Ammon's horn (tissue), 1 donor: ENCODE results near the gene RNASEH1.
A peak's percentile ranks its signal among the peaks of the same experiment; 100 is the strongest.

ENCODE experiments used
- DNase-seq: peaks from one replicate; pipeline ENCODE4 v3.0.0-alpha.2; 2016; ENCODE audit warnings: low spot score

Gene RNASEH1

DNA sequence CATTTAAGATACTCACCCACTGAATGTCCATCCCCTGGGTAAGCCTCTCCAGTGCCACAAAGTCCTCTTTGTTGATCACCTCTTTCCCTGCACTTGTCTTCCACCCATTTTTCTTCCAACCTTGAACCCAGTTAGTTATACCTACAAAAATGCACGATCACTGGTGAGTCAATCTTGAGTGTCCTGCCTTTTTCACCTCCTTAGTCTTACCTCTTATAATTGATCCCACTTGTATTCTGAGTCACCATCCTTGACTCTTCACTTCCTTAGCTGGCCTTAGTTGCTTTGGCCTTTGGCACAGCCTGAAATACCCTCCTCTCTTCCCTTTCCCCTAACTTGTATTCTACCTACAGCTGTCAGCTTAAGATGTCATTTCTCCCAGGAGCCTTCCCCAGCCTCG, 10.2 kb downstream of the RNASEH1 start:
- DNase-seq = no peak

DNA sequence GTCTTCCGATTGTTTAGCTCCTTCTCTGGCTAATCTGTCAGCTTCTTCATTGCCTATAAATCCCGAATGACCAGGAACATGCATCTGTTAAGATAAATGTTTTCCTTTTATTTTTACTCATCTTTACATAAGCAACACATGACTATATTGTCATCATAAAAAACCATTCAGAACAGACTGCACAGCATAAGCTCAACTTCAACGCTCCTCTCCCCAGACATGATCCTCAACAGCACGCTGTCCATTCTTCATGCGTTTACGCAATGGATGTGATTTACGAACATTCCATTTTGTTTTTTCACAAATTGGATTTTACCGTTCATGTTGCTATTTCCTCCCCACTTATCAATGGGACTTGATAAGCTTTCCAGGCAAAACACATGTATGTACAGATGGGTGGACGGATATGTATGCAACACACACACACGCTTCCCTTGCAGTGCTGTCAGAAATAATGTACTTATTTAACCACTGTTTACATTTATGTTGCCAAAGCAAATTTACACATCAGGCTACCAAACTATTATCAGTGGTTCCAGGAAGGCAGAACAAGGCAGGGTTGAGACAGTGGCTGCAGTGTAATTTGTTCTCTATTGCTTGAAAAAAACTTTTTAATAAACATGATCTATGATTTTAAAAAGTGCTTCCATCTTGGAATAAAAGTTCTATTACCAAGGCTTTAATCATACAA, 12.2 kb downstream of the RNASEH1 start:
- DNase-seq = no peak

GRCh38 chr2:3543023-3543683, 15.0 kb downstream of the RNASEH1 start:
- no peak for DNase-seq

DNA sequence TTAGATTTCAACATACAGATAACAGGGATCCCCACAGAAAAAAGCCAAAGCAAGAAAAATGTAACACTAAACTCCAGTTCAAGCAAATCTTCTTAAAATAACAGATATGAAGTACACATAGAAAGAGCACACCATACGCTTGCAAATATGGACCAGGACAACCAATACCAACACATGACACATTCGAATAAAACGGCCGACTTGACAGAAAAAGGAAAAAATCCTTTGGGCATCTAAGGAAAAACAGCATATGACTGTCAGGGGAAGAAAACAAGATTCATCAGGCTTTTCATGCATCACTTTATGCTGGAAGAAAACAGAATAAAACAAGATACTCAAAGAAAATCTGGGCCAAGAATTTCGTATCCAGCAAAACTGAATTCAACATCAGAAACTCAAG, 16.0 kb downstream of the RNASEH1 start:
- DNase-seq = no peak

GRCh38 chr2:3539836-3540235, 18.3 kb downstream of the RNASEH1 start:
- DNase-seq = no peak

GRCh38 chr2:3536682-3537632, 21.2 kb downstream of the RNASEH1 start:
- no peak for DNase-seq

GRCh38 chr2:3535794-3536681, 22.1 kb downstream of the RNASEH1 start:
- DNase-seq = peak; percentile 25

- DNase-seq = no peak
Measured at GRCh38 chr2:3535467-3535793, 22.7 kb downstream of the RNASEH1 start.

DNA sequence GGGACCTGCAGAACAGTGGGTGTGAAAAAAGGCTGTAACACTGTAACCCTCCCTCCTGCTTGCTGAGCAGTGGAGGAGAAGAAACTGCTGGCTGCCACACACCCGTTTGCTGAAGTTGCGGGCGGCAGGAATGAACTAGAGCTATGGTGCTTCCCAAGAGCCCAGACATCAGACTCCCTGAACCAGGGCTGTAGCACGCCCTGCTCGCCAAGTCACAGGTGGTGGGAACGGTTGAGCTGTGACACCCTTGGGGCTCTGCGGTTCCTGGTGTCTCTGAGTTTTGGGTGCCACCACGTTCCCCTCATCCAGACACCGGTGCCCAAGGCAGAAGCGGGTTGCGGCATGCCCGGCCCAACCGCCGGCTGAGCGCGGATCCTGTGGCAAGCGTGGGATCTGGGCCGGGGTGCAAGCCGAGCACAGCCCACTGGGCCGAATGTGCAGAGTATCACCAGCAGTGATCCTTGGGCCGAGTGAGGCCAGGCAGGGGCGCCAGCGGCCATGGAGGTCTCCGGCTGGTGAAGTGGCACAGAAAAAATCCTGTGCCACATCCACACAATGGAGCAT, 23.8 kb downstream of the RNASEH1 start:
- DNase-seq = no peak

GRCh38 chr2:3533836-3534235, 24.3 kb downstream of the RNASEH1 start:
- no peak for DNase-seq

- no peak for DNase-seq
Measured at GRCh38 chr2:3532941-3533340, 25.2 kb downstream of the RNASEH1 start.

DNA sequence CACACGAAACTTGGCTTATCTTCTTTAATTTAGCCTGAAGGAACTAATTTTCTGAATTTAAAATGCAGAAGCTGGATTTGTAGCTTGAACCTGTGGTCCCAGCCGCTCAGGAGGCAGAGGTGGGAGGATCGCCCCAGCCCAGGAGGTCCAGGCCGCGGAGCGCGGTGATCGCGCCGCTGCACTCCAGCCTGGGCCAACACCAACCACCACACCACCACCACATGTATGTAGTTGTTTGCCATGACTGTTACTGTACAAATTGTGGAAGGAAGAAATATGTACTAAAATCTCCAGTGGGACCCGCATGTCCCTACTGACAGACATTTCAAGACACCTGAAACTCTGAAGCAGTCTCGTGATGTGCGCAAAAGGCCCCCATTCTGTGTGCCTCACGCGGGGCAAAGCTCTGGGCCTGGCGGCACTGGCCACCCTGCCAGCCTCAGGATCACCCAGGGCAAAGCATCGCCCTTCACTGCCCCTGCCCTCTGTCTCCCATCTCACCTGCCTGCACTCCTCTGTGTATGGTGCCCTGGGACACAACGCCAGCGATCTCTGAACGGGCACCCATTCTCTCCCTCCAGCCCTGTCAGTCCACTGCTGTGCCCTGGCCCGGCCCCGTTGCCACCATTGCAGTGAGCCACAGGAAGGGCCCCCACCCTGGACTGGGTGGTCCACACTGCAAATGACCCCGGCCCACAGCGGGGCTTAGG, 28.7 kb downstream of the RNASEH1 start:
- DNase-seq = no peak

GRCh38 chr2:3527886-3528785, 30.0 kb downstream of the RNASEH1 start:
- no peak for DNase-seq

DNA sequence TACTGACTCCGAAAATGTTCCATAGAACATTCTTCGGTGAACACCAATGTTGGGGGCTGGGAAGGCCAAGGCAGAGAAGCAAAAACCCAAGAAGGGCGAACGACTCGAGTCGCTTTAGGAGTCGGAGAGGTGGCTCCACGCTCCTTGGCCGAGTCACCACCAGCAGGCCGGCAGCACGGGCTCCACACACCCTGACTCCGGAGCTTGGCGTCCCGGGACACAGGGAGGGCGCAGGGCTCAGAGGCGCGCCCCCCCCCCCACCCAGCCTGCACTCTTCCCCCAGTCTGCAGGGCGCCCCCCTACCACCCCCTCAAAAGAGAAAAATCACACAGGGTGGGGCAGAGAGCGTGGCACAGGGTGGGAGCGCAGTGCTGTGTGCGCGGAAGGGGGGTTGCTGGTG, 31.3 kb downstream of the RNASEH1 start:
- no peak for DNase-seq

GRCh38 chr2:3523551-3524041, 34.5 kb downstream of the RNASEH1 start:
- DNase-seq = no peak

- DNase-seq = no peak
Measured at GRCh38 chr2:3522961-3523421, 35.1 kb downstream of the RNASEH1 start.

- no peak for DNase-seq
Measured at GRCh38 chr2:3520591-3520990, 37.5 kb downstream of the RNASEH1 start.

- peak; percentile 82 for DNase-seq
Measured at GRCh38 chr2:3519255-3520205, 38.6 kb downstream of the RNASEH1 start, which contains the start of gene ADI1. Gene ADI1 (minus strand): TSS chr2:3519531. CDS start chr2:3519487, 44 bp downstream.
